Esophagus squamous epithelium (tissue), 4 donors: Measurements from ENCODE around the gene ARAP1.

Experiments
- CTCF ChIP-seq, 6 experiments: fragments of 450-650 bp in 4 of 6; fragments of 200-600 bp in 2 of 6; sonication (generic) in 2 of 6; IDR thresholded peaks; one replicate each; pipeline ENCODE4 v1.5.1; 2016 to 2019; ENCODE audit warnings: antibody characterized with exemption in 6 of 6, mild to moderate bottlenecking in 4 of 6, moderate library complexity in 4 of 6
- POLR2A ChIP-seq, 4 donors: fragments of 450-650 bp; IDR thresholded peaks; one replicate each; pipeline ENCODE4 v1.6.1; 2017; ENCODE audit warnings: antibody characterized with exemption in 4 of 4, mild to moderate bottlenecking in 4 of 4, moderate library complexity in 3 of 4

- no peak for TF ChIP-seq CTCF (IDR thresholded peaks at IDR 0.05)
- TF ChIP-seq POLR2A (IDR thresholded peaks at IDR 0.05) = no peak
Measured at GRCh38 chr11:72739240-72740059, 12.8 kb downstream of the ARAP1 start.
